ENCODE data around the gene CA11.
"Not testable (repeated sequence)": the region's sequence is repeated elsewhere in the genome, so short reads cannot be mapped to it uniquely, and the experiment has no call there.

CA11 gene

DNA sequence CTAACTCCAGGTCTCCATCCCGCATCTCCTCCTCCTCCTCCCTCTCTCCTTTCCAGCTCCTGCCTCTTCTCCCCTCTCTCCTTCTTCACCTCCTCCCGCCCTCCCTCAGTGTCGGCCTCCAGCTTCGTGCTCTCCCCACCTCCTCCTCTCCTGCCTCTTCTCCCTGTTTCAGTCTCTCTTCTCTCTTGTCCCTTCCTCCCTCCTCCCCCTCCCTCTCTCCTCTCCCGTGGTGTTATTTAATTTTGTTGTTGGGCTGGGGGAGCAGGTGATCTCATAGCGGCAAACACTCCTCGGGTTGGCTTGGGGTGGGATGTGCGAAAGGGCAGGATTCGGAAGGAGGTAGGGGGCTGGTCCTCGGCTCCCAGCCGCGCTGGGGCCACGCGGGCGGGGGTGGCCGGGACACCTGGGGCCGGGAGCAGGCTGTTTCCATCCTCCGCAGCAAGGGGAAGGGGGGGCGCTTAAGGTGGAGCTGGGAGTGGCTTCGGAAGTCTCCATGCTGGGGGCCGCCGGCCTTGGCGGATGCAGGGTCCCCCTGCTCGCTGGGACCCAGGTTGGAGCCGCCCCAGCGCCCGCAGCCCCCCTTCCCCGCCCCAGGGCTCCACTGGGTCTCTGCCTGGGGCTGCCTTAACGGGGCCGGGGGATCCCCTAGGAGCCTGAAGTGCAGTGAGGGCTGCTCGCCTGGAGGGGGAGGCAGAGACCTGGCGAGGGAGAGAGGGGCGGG, at the start of gene CA11:
Gene CA11, minus strand, starts transcription at position 187 of the 721 bp plus-strand sequence. CDS start 555 bp downstream, outside the sequence.
- peak; percentile 96 for DNase-seq

DNA sequence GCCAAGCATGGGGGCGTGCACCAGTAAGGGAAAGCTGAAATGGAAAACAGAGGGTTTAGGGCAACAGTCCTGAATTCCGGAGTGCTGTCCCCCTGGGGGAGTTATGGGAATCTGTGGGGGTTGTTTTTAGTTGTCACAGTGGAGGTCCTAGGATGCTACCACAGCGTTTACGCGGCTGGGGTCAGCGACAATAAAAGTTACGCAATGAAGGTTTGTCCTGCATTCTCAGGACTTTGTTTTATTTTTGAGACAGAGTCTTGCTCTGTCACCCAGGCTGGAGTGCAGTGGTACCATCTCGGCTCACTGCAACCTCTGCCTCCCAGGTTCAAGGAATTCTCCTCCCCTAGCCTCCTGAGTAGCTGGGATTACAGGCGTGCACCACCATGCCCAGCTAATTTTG, 47.6 kb upstream of the CA11 start:
- not testable (repeated sequence) for DNase-seq

- DNase-seq = no peak
These were observed 43.5 kb upstream of the CA11 start for GRCh38 chr19:48689449-48689848.

DNA sequence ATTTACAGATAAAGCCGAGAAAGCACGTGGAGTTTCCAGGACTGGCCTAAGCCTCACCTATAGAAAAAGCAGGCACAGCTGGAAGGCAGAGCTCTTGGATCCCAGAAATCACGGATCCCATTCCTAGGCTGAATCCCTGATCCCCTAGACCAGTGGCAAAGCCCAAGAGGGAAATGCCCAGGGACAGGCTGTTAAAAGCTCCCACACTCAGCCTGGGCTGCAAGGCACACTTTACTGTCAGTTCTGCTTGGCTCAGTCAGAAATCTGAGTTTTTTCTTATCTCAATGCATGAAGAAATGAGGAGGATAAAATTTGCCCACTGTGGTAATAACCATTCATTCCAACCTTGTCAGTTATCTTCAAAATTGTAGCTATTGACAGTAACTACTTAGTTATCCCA, 41.8 kb upstream of the CA11 start:
- no peak for DNase-seq

- DNase-seq = not testable (repeated sequence)
These were observed 40.6 kb upstream of the CA11 start for GRCh38 chr19:48686637-48687036.

- DNase-seq = no peak
These were observed 40.1 kb upstream of the CA11 start for GRCh38 chr19:48686088-48686487.

GRCh38 chr19:48685583-48685982, 39.6 kb upstream of the CA11 start:
- DNase-seq = no peak

DNA sequence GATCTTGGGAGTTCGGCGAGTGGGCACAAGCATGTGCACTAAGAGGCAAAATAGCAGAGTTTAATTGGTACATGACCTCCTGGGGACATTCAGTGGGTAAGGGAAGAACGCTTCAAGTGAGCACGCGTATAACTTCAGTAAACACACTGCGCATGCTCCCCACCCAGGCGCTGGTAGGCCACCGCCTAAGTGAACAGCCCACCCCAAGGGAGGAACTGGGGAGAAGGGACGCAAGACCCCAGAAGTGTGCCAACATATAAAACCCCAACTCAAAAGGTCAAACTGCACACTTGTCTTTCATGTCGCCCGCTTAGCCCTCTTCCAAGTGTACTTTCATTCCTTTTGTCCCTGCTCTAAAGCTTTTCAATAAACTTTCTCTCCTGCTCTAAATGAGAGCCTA, 37.4 kb upstream of the CA11 start:
- peak; percentile 35 to 47 for DNase-seq

DNA sequence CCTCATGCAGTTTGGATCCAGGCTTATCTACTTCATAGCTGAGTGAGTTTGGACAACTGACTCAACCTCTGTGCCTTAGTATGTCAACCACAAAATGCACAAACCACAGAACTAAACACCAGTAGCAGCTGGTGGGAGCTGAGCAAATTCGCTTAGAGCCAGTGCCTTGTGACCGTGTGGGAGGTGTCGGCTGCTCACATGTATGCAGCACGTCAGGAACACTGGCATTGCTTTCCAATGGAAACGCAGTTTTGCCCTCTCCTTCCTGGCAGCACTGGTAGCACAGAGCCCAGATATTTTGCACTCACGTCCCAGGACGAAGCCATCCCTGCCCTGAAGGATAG, 35.1 kb upstream of the CA11 start:
- no peak for DNase-seq

GRCh38 chr19:48680436-48681126, 34.6 kb upstream of the CA11 start:
- DNase-seq = no peak

GRCh38 chr19:48680006-48680405, 34.0 kb upstream of the CA11 start:
- DNase-seq = not testable (repeated sequence)

DNA sequence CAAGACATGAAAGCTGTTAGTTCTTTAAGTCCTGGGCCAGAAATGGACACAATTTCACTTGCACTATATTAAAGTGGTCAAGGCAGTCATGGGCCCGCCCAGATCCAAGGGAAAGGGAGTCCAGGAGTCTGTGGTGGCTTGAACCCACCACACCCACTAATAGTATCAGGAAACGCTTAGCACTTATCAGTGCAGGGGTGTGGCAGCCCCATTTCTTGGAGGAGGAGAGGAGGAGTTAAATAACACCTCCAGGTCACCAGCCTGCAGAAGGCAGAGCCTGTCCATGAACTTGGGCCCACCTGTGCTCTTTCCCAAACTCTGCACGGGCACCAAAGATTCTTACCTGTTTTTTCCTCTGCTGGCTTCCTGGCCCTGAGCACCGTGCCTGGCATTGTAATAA, 32.2 kb upstream of the CA11 start:
- no peak for DNase-seq

- no peak for DNase-seq
These were observed 30.9 kb upstream of the CA11 start for GRCh38 chr19:48676887-48677286.

DNA sequence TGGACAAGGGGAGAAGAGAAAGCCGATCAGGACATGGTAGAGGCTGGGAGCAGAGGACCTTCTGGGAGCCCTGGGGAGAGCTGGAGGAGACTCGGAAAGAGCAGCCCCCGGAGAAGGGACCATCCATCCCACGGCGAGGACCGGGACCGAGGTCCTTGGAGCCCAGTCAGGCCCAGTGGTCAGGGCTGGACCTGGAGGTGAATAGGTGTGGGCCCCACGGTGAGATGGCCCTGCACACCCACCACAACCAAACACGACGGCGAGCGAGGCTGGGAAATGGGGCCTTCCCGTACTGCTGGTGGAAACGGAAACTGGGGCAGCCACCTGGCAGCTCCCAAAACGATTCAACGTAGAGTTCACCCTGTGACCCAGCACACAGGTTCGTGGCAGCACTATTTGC, 30.5 kb upstream of the CA11 start:
- no peak for DNase-seq

DNA sequence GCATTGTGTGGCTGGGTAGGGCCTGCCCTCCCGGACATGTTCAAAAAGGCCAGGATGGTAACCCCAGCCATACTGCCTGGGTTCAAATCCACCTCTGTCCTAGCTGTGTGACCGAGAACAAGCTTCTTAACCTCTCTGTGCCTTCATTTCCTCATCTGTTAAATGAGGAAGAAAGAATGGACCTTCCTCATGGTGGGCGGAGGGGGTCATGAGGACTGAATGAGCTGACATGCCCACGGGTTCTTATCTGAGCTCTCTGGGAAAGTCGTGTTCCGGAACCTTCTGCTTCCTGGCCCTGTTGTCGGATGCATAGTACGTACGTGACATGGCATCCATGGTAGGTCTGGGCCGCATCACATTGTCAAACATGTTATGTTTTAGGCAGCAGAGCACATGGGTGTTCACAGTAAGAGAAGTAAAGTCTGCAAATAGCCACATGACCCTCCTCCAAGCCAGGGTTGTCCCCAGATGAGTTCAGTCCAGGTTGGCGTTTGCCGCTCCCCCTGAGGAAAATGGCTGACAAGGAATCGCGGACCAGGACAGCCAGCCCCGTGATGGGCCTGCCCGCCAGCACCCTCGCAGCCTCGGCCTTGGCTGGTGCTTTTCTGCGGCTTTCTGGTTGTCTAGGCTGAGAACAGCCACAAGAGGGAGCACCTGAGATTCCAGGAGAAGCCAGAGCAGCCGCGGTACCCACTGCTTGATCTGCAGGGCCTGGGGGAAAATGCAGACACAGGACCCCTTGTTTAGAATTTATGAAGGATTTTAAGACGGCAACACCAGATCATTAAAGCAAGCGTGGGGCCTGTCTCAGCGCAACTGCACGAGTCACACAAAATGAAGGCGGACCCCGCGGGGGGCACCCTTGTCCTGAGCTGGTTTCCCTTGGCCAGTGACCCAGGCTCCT, 29.2 kb upstream of the CA11 start:
- peak; percentile 83 to 86 for DNase-seq

- no peak for DNase-seq
These were observed 28.3 kb upstream of the CA11 start for GRCh38 chr19:48674216-48674809.

- DNase-seq = no peak
These were observed 27.6 kb upstream of the CA11 start for GRCh38 chr19:48673436-48674100.

GRCh38 chr19:48672994-48673393, 27.0 kb upstream of the CA11 start, which contains the start of gene NTN5:
TSS of gene NTN5 (minus strand) at chr19:48673017. CDS start at chr19:48670986, 2,031 bp downstream.
- no peak for DNase-seq

DNA sequence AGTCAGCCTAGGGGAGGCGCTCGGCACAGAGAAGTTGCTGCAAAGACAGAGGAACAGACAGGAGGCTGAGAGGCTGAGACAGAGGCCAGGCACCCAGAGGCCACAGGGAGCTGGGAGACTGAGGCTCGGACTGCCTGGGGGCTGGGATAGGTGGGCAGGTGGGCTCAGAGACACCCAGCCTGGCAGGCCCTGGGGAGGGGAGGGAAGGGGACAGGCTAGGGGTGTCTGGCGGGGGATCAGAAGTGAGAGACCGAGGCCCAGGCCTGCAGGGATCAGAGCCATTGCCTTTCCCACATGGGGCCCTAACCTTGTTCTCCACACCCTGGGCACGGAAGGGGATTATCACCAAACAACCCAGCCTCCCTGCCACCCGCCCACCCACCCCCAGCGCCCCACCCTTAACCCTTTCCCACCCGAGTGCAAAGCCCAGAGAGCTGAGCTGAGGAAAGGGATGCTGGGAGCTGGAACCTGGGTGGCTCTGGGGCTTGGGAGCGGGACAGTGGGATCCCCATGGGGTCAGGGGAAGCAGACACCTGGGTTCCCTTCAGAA, 25.5 kb upstream of the CA11 start:
- no peak for DNase-seq

- DNase-seq = no peak
These were observed 24.9 kb upstream of the CA11 start for GRCh38 chr19:48670699-48671445.

- no peak for DNase-seq
These were observed 24.1 kb upstream of the CA11 start for GRCh38 chr19:48669903-48670668.

Data from activated T-cell treated with anti-CD3 and anti-CD28 coated beads, Interleukin-2, amount 50 U/mL, for 48 hours (primary cell).